K562 (cell line): ENCODE measurements around the gene CEP350. TPM values are rescaled to one million over a fixed set of nuclear protein-coding genes. Genes with fewer than 3 reads are reported as not detected.

ENCODE experiments used
- DMBX1 ChIP-seq: fragments of 250-450 bp; sonication (Bioruptor Pico); IDR thresholded peaks from 2 replicates; pipeline ENCODE4 v1.8.0; 2022; ENCODE audit warnings: inconsistent platforms, mild to moderate bottlenecking, moderate library complexity, borderline replicate concordance
- E2F8 ChIP-seq: fragments of 450-650 bp; IDR thresholded peaks from 2 replicates; pipeline ENCODE4 v1.7.1; 2018; ENCODE audit warnings: mild to moderate bottlenecking, low read depth; ENCODE audit not compliant: partially characterized antibody
- MGA ChIP-seq: fragments of 450-650 bp; IDR thresholded peaks from 2 replicates; pipeline ENCODE4 v1.6.1; 2016; ENCODE audit warnings: mild to moderate bottlenecking, moderate library complexity
- NBN ChIP-seq: fragments of 450-650 bp; IDR thresholded peaks from 2 replicates; pipeline ENCODE4 v1.6.1; 2016; ENCODE audit warnings: low read depth, mild to moderate bottlenecking
- NFIC ChIP-seq: fragments of 450-650 bp; IDR thresholded peaks from 2 replicates; pipeline ENCODE4 v1.6.1; 2017; ENCODE audit warnings: mild to moderate bottlenecking, inconsistent platforms
- SNIP1 ChIP-seq: fragments of 450-650 bp; IDR thresholded peaks from 2 replicates; pipeline ENCODE4 v1.7.1; 2017; ENCODE audit warnings: low read depth, mild to moderate bottlenecking
- STAG1 ChIP-seq: sonication (generic); formaldehyde crosslinking; IDR thresholded peaks from 2 replicates; pipeline ENCODE4 v1.5.0; 2020; ENCODE audit warnings: missing genetic modification reagents, borderline replicate concordance
- TBP ChIP-seq: optimal IDR thresholded peaks from 2 replicates; pipeline ENCODE3; 2011; ENCODE audit warnings: low read depth, low read length, improper control_type of control experiment
- ZKSCAN1 ChIP-seq: fragments of 150-350 bp; IDR thresholded peaks from 2 replicates; pipeline ENCODE4 v1.6.1; 2016; ENCODE audit warnings: low read depth, low read length
- ZNF589 ChIP-seq: fragments of 200-800 bp; sonication (Bioruptor generic); IDR thresholded peaks from 2 replicates; pipeline ENCODE4 v1.6.1; 2016; ENCODE audit warnings: low read depth, missing genetic modification characterization, missing compliant biosample characterization
- ZNF780A ChIP-seq: fragments of 250-450 bp; sonication (Bioruptor Pico); IDR thresholded peaks from 2 replicates; pipeline ENCODE4 v1.5.0; 2021; ENCODE audit warnings: mild to moderate bottlenecking
- polyA plus RNA-seq, 8 experiments: library from polyadenylated mRNA; depleted of rRNA in 4 of 8; stranded (reverse) in 5 of 8; unstranded in 3 of 8; fragments of >200 nt; fragmentation: Nextera tagmentation in 2 of 8; fragmentation: Illumina TruSeq in 1 of 8; extraction: Ambion mirVana in 2 of 8; extraction: Trizol in 1 of 8; gene quantifications; 2 replicates each; pipeline versions ENCODE4 v1.2.1 to v1.2.3, GENCODE V29; 2011 to 2014; ENCODE audit warnings: inconsistent platforms in 1 of 8, missing spikeins in 1 of 8
- total RNA-seq, 7 experiments: library from RNA; depleted of rRNA in 6 of 7; stranded (reverse); fragments of >200 nt in 6 of 7; fragmentation: Illumina TruSeq in 2 of 7; extraction: Trizol in 2 of 7; gene quantifications; 2 replicates each; pipeline versions ENCODE4 v1.2.1 to v1.2.3, GENCODE V29; 2011 to 2021; ENCODE audit warnings: low replicate concordance in 1 of 7
- TF ChIP-seq, protein P1 (sequence below): fragments of 250-450 bp; sonication (Bioruptor Pico); IDR thresholded peaks from 2 replicates; pipeline ENCODE4 v1.5.0; 2021; ENCODE audit warnings: mild to moderate bottlenecking, borderline replicate concordance

The CEP350 gene
- total and polyA plus RNA-seq, 9 of the 15 experiments (the other 6 are each of a cell fraction or from before 2014, with no cell fraction given): 8.3 to 64.3 (median 28.0) TPM

GRCh38 chr1:180123463-180123936 is 168.9 kb downstream of the CEP350 start (continued):
- peak; percentile 75; the same call in 1 of the 2 replicates for TF ChIP-seq MGA
- no peak for TF ChIP-seq TBP
- no peak for TF ChIP-seq ZNF780A (CRISPR knock-in tag)
- no peak for TF ChIP-seq STAG1 (CRISPR knock-in tag)
- no peak for TF ChIP-seq SNIP1
- no peak for TF ChIP-seq E2F8
- TF ChIP-seq NFIC: no peak
- peak; percentile 69; the same call in 1 of the 2 replicates for TF ChIP-seq ZNF589 (CRISPR knock-in tag)
- no peak for TF ChIP-seq ZKSCAN1
- TF ChIP-seq DMBX1 (CRISPR knock-in tag): peak; percentile 87; the same call in 1 of the 2 replicates
- TF ChIP-seq, protein P1, sequence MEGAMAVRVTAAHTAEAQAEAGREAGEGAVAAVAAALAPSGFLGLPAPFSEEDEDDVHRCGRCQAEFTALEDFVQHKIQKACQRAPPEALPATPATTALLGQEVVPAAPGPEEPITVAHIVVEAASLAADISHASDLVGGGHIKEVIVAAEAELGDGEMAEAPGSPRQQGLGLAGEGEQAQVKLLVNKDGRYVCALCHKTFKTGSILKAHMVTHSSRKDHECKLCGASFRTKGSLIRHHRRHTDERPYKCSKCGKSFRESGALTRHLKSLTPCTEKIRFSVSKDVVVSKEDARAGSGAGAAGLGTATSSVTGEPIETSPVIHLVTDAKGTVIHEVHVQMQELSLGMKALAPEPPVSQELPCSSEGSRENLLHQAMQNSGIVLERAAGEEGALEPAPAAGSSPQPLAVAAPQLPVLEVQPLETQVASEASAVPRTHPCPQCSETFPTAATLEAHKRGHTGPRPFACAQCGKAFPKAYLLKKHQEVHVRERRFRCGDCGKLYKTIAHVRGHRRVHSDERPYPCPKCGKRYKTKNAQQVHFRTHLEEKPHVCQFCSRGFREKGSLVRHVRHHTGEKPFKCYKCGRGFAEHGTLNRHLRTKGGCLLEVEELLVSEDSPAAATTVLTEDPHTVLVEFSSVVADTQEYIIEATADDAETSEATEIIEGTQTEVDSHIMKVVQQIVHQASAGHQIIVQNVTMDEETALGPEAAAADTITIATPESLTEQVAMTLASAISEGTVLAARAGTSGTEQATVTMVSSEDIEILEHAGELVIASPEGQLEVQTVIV (CRISPR knock-in tag): no peak
- 0 out of 2 replicates have a peak, but pooled peaks have one; percentile 18 for TF ChIP-seq NBN
